ENCODE measurements around the gene SYTL1.

Gene SYTL1

DNA sequence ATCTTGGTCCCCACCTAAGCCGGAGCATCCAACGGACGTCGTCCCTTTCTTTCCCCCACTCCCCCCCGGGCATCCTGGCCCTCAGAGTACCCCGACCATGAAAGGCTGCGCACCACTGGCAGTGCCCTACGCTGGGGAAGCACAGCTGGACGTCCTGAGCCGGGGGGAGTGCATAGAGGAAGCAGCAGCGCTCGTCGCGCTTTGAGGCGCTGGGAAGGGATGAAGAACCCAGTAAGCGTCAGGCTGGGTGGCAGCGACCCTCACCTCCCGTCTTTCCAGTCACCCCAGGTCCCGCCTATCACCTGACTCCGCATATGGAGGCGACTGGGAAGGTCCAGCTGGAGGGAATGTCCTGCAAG lies 19.2 kb downstream of the SYTL1 start:
- no peak for DNase-seq (ENCODE audit: low read depth)
- TF ChIP-seq, protein P1, sequence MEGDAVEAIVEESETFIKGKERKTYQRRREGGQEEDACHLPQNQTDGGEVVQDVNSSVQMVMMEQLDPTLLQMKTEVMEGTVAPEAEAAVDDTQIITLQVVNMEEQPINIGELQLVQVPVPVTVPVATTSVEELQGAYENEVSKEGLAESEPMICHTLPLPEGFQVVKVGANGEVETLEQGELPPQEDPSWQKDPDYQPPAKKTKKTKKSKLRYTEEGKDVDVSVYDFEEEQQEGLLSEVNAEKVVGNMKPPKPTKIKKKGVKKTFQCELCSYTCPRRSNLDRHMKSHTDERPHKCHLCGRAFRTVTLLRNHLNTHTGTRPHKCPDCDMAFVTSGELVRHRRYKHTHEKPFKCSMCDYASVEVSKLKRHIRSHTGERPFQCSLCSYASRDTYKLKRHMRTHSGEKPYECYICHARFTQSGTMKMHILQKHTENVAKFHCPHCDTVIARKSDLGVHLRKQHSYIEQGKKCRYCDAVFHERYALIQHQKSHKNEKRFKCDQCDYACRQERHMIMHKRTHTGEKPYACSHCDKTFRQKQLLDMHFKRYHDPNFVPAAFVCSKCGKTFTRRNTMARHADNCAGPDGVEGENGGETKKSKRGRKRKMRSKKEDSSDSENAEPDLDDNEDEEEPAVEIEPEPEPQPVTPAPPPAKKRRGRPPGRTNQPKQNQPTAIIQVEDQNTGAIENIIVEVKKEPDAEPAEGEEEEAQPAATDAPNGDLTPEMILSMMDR (conservative IDR thresholded peaks at IDR 0.05; ENCODE audit: control insufficient read depth, insufficient read depth, low read depth, low read length) = no peak
- no peak overlapping the region for H3K4me3 ChIP-seq (ENCODE audit: control insufficient read depth, low read depth, low read length)

DNA sequence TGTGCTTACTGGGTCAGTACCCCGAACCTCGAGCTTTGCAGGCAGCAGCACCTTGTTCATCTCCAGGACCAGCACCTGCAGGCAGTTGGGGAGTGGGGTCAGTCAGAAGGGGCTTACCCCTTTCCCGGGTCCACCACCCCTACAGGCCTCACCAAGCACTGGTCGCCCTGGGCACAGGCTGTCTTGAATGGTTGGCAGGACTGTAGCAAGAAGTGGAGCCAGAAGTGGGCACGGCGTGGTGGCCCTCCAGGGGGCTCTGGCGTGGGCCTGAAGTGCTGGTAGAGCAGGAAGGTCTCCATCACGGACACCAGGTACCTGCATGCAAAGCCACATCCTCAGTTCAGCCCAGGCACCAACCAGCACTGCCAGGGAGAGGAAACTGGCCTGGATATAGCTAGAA lies 19.7 kb downstream of the SYTL1 start:
- H3K4me3 ChIP-seq (ENCODE audit: control insufficient read depth, low read depth, low read length) = no peak overlapping the region
- DNase-seq (ENCODE audit: low read depth) = no peak
- TF ChIP-seq, protein P1 (conservative IDR thresholded peaks at IDR 0.05; ENCODE audit: control insufficient read depth, insufficient read depth, low read depth, low read length) = no peak

DNA sequence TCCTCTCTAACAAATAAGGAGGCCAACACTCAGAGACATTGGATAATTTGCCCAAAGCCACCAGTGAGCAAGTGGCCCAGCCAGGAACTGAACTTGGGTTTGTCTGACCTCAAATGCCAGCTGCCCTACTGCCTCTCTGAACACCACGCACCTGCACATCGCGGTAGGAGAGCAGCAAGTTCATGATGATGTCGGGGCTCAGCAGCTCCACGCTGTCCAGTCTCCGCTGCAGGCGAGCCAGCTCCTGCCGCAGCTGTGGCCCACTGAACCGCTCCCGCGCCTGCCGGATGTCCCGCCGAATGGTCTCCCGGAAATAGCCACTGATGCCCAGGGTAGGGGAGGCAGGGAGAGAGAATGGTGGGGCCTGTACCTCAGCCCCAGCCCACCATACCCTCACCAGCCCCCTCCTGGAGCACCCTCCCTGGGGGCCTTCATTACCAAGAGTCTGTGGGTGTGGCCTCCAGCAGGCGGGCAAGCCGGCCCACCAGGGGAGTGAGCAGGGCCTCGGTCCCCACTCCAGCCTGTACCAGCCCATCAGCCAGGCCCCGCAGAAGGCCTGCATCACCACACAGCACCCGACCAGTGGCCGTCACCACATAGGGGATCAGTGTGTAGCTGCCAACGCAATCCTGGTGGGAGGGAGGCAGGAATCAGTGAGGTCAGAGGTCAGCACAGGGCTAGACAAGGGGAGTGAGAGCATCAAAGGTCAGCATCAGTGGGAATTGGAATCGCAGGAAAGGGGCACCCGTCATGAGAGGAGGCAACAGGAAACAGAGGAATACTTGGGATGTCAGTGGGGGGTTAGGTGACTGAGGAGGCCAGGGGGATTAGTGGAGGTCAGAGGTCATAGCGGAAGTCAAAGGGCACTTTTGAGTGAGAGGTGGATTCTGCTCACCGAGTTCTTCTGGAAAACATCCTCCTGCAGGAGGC lies 22.2 kb downstream of the SYTL1 start:
- no peak overlapping the region for H3K4me3 ChIP-seq (ENCODE audit: control insufficient read depth, low read depth, low read length)
- no peak for DNase-seq (ENCODE audit: low read depth)
- TF ChIP-seq, protein P1 (conservative IDR thresholded peaks at IDR 0.05; ENCODE audit: control insufficient read depth, insufficient read depth, low read depth, low read length) = no peak

DNA sequence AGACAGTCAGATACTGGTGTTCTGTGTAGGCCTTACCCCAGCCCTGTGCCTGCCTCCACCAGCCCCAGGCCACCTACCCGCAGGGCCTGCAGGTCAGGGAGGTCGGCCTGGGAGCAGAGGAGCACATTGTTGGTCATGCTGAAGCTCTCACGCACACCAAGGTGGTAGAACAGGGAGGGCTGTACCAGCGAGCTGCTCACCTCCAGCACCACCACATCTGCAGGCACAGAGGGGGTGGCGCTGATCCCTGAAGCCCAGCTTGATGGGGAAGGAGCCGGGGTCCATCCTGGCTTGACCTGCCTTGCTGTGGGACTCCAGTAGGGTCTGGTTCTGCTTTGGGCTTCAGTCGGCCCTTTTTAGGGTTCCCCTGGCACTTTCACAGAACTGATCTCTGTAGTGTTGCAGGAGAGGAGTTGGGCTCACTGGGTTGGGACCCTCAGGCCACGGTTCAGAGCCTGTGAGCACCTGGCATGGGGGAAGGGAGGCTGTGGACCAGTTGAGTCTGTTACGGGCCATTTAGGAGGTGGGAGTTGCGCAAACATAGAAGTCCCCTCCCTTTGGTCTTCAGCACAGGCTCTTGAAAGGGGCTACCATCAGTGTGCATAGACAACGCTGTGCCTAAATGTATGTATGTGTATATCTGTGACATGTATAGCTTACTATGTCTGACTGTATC lies 23.0 kb downstream of the SYTL1 start:
- peak overlapping the region; percentile 76 for H3K4me3 ChIP-seq (ENCODE audit: control insufficient read depth, low read depth, low read length)
- TF ChIP-seq, protein P1 (conservative IDR thresholded peaks at IDR 0.05; ENCODE audit: control insufficient read depth, insufficient read depth, low read depth, low read length) = no peak
- no peak for DNase-seq (ENCODE audit: low read depth)

DNA sequence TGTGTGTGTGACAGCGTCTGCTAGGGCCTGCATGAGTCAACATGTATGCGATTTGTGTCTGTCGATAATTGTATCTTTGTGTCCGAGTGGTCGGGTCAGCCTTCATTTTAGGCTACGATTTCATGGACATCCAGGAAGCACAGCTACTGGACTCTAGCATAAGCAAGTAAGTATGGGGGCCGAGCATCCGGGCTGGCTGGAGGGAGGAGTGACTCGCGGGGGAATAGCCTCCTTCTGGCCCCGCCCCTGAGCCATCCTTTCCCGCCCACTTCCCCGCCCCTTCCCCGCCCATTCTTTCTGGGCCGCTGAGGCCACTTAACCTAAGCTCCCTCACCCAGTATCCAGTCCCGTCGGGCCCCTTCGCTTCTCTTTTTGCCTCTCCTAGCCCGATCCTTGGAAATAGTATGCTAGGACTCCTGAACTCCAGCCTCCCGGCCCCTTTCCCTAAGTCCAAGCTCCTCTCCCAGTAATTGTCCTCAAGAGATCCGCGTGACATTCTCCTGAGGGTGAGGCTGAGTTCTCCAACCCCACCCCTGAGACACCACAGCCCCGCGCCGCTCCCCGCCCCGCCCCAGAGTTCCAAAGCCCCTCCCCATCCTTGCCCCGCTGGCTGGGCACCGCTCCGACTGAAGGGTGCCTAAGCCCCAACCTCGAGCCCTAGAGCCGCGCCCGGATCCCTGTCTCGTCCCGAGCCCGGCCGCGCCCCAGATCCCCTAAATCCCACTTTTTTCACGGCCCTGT lies 23.7 kb downstream of the SYTL1 start:
- TF ChIP-seq, protein P1 (conservative IDR thresholded peaks at IDR 0.05; ENCODE audit: control insufficient read depth, insufficient read depth, low read depth, low read length) = no peak
- peak; percentile 86 for DNase-seq (ENCODE audit: low read depth)
- H3K4me3 ChIP-seq (ENCODE audit: control insufficient read depth, low read depth, low read length) = peak overlapping the region; percentile 76

DNA sequence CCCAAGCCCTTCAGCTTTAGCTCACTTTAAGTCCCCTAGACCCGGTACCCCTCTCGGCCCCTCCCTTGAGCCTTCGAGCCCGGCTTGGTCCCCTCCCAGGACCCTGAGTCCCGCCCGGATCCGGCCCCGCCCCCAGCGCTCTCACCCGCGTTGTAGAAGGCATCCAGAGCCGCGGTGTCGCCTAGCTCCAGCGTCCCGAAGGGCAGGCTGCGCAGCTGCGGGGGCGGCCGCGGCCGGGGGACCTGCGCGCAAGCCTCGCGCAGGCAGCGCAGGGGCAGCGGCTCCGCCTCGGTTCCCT lies 24.2 kb downstream of the SYTL1 start:
- DNase-seq (ENCODE audit: low read depth) = peak; percentile 58
- peak overlapping the region; percentile 76 for H3K4me3 ChIP-seq (ENCODE audit: control insufficient read depth, low read depth, low read length)
- TF ChIP-seq, protein P1 (conservative IDR thresholded peaks at IDR 0.05; ENCODE audit: control insufficient read depth, insufficient read depth, low read depth, low read length) = no peak

Measured in fibroblast of mammary gland (primary cell).